Measurements from ENCODE around the gene MCM7. TPM values are rescaled to one million over a fixed set of nuclear protein-coding genes. Genes with fewer than 3 reads are reported as not detected.

MCM7 gene
- total and polyA plus RNA-seq, 2 of the 4 experiments (the other 2 are of a cell fraction) = 104 to 137 TPM

GRCh38 chr7:100118388-100119071, 17.3 kb upstream of the MCM7 start (continued):
- TF ChIP-seq RFX5 (IDR thresholded peaks at IDR 0.05; ENCODE audit: low read depth, low read length) = no peak

GRCh38 chr7:100115026-100115425, 13.8 kb upstream of the MCM7 start:
- DNase-seq (no peak), ATAC-seq (ENCODE audit: low read depth) (no peak)
- Histone ChIP-seq H4K91ac (ENCODE audit: insufficient read depth, low read depth, low read length) (no peak overlapping the region), H2AK9ac (replicated peaks; ENCODE audit: low read depth, low read length, poor library complexity) (no peak overlapping the region), H2AFZ (replicated peaks; ENCODE audit: low read length, poor library complexity) (no peak overlapping the region), H3K79me1 (ENCODE audit: low read depth in 1 of 2, low read length in 2 of 2) (peaks cover 8 to 31% of the 10 kb centered on the region in 2 experiments), H2BK120ac (ENCODE audit: low read depth, low read length) (no peak overlapping the region), H2BK5ac (ENCODE audit: low read depth, low read length, poor library complexity, severe bottlenecking) (no peak overlapping the region), H3K18ac (ENCODE audit: low read depth, low read length) (no peak overlapping the region), H3K4ac (ENCODE audit: low read depth, low read length) (no peak overlapping the region), H3K4me2 (ENCODE audit: low read depth, low read length) (no peak overlapping the region), H3K14ac (replicated peaks; ENCODE audit: low read depth, low read length) (no peak overlapping the region), H4K5ac (ENCODE audit: low read depth, low read length) (no peak overlapping the region), H3K36me3 (ENCODE audit: control insufficient read depth, insufficient read depth, low read length) (peaks cover 32% of the 10 kb centered on the region), H2AK5ac (ENCODE audit: low read depth, low read length) (no peak overlapping the region), H3K4me3 (ENCODE audit: insufficient read depth, low read depth, low read length) (no peak overlapping the region), H3K27me3 (ENCODE audit: control insufficient read depth, insufficient read depth, low read length) (no peaks in the 10 kb centered on the region), H4K20me1 (ENCODE audit: insufficient read depth, low read length) (no peaks in the 10 kb centered on the region; the same call in 1 of the 2 replicates), H4K8ac (ENCODE audit: low read depth in 2 of 2, low read length in 2 of 2) (no peak overlapping the region), H3K27ac (ENCODE audit: insufficient read depth, low read length) (no peak overlapping the region), H2BK15ac (ENCODE audit: low read depth, low read length) (no peak overlapping the region), H3K9me1 (ENCODE audit: insufficient read depth, low read length) (peaks cover 6% of the 10 kb centered on the region), H3K9me3 (ENCODE audit: control insufficient read depth, insufficient read depth, low read length) (no peaks in the 10 kb centered on the region), H3K4me1 (ENCODE audit: control insufficient read depth, insufficient read depth, low read length) (0 out of 2 replicates have a peak, but pooled peaks cover 2% of the 10 kb centered on the region), H3K23ac (ENCODE audit: low read depth, low read length) (no peak overlapping the region), H2BK20ac (ENCODE audit: low read depth, low read length) (no peak overlapping the region), H3K9ac (ENCODE audit: low read depth, low read length) (no peak overlapping the region), H3K56ac (ENCODE audit: extremely low read depth, insufficient read depth, low read length) (no peak overlapping the region)
- dilution Hi-C loops (cut with HindIII; ENCODE audit: low sequenced_read_pairs, unreplicated experiment) (no loop called here), intact Hi-C loops (cut with micrococcal nuclease) (no loop called here), in situ Hi-C loops (cut with MboI; ENCODE audit: low sequenced_read_pairs) (no loop called here)
- BruUV-seq (replicated peaks) = no TSS peak
- ChIA-PET CTCF (no interaction called here), POLR2A (ENCODE audit: unreplicated experiment) (no interaction called here)
- TF ChIP-seq RFX5 (IDR thresholded peaks at IDR 0.05; ENCODE audit: low read depth, low read length) (no peak), MAFK (IDR thresholded peaks at IDR 0.05; ENCODE audit: low read depth, low read length) (no peak)
- TF ChIP-seq, protein P1, sequence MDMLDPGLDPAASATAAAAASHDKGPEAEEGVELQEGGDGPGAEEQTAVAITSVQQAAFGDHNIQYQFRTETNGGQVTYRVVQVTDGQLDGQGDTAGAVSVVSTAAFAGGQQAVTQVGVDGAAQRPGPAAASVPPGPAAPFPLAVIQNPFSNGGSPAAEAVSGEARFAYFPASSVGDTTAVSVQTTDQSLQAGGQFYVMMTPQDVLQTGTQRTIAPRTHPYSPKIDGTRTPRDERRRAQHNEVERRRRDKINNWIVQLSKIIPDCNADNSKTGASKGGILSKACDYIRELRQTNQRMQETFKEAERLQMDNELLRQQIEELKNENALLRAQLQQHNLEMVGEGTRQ (IDR thresholded peaks at IDR 0.05; ENCODE audit: low read depth, low read length) = no peak
- WGBS, 2 experiments (ENCODE audit: extremely low coverage in 2 of 2, insufficient read length in 1 of 2) = 80% methylated on average over 3 of the region's 7 CpGs; no CpG with 5 or more reads in 1 of the 2 experiments
